ENCODE results near the gene LRRC8D.

GRCh38 chr1:89791064-89791726 is 29.6 kb upstream of the LRRC8D start:
- TF ChIP-seq POLR2A (IDR thresholded peaks at IDR 0.05) (no peak), CTCF (IDR thresholded peaks at IDR 0.05) (no peak)

Measured in lower leg skin (tissue), 3 donors.